Stimulated activated naive CD8-positive, alpha-beta T cell treated with anti-CD3 and anti-CD28 coated beads, Interleukin-15, Interleukin-2, amounts not matched to agents 100 ng/mL and 50 ng/mL, for 24 hours (primary cell): ENCODE results near the gene SVOPL.
A peak's percentile ranks its signal among the peaks of the same experiment; 100 is the strongest.
"Not testable (repeated sequence)": the region's sequence is repeated elsewhere in the genome, so short reads cannot be mapped to it uniquely, and the experiment has no call there.

Experiments used
- H3K27ac Mint-ChIP-seq: one replicate; pipeline ENCODE4 v1.8.0; 2021; ENCODE audit warnings: mild to moderate bottlenecking, mixed read lengths
- H3K27me3 Mint-ChIP-seq: one replicate; pipeline ENCODE4 v1.8.0; 2021; ENCODE audit warnings: mixed read lengths
- H3K36me3 Mint-ChIP-seq: one replicate; pipeline ENCODE4 v1.8.0; 2021; ENCODE audit warnings: low read depth, mixed read lengths
- H3K4me1 Mint-ChIP-seq: one replicate; pipeline ENCODE4 v1.8.0; 2021; ENCODE audit warnings: low read depth, mixed read lengths
- H3K4me3 Mint-ChIP-seq: one replicate; pipeline ENCODE4 v1.8.0; 2021; ENCODE audit warnings: mild to moderate bottlenecking, mixed read lengths
- H3K9me3 Mint-ChIP-seq: one replicate; pipeline ENCODE4 v1.8.0; 2021; ENCODE audit warnings: mixed read lengths

SVOPL gene

DNA sequence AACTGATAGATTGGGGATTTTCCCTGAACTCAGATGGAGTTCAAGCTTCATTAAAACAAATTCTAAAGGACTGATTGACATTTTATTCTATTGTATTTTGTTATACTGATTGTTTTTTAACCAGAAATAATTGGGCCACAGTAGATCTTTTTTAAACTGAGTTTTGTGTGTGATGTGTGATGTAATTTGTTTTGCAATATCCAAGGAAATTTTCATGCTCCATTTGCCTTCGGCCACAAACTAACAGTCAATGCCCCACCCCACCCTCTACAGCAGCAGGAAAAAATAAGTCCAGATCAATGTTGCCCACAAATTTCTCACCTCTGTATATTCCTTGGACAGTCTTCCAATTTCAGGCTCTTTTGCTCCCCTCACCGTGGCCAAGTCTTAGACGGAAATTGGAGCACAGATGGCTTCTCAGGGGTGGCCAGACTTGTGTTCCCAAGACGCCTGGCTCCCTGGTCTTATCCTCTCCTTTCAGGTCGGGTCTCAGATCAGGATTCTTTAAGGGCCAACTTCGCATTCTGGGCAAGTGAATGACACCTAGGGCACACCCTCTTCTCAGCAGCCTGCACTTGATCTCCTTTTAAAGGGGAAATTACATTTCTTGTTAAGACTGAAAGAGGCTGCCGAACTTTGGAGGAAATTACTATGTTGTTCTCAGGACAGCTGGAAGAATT, at the start of gene SVOPL:
Gene SVOPL (minus strand): TSS at position 506 of the 680 bp plus-strand sequence. CDS start 22,317 bp downstream, outside the sequence.
- Mint-ChIP-seq H3K27ac (no peak within 1 kb of the TSS), H3K9me3 (no peaks in the 10 kb centered on the region), H3K4me1 (no peaks in the 10 kb centered on the region), H3K36me3 (no peaks in the 10 kb centered on the region), H3K27me3 (no peaks in the 10 kb centered on the region), H3K4me3 (no peak within 1 kb of the TSS)

DNA sequence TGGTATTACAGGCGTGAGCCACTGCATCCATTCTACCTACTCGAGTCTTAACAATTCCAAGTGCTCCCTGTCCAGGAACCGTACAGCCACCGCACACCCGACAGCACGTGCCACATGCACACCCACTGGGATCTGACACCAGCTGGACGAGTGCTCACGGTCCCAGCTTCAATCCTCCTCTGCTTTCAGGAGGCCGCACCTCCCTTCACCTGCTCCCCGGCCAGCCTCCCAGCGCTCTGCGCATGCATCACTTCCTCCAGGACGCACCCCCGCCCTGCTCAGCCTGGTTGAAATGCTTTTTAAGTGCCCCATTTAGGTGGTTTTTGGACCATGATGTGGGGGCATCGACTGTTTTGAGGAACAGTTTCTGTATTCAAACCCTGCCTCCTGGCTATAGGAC, 49.3 kb upstream of the SVOPL start:
- H3K27ac Mint-ChIP-seq, result no peak overlapping the region
- H3K9me3 Mint-ChIP-seq, result no peaks in the 10 kb centered on the region
- no peak overlapping the region for H3K4me3 Mint-ChIP-seq
- H3K4me1 Mint-ChIP-seq, result peaks cover 28% of the 10 kb centered on the region
- no peaks in the 10 kb centered on the region for H3K36me3 Mint-ChIP-seq
- no peaks in the 10 kb centered on the region for H3K27me3 Mint-ChIP-seq

GRCh38 chr7:138749960-138750359, 48.8 kb upstream of the SVOPL start:
- Mint-ChIP-seq H3K9me3 (no peaks in the 10 kb centered on the region), H3K27me3 (no peaks in the 10 kb centered on the region), H3K27ac (peak overlapping the region; percentile 3), H3K4me1 (peaks cover 32% of the 10 kb centered on the region), H3K36me3 (no peaks in the 10 kb centered on the region), H3K4me3 (no peak overlapping the region)

DNA sequence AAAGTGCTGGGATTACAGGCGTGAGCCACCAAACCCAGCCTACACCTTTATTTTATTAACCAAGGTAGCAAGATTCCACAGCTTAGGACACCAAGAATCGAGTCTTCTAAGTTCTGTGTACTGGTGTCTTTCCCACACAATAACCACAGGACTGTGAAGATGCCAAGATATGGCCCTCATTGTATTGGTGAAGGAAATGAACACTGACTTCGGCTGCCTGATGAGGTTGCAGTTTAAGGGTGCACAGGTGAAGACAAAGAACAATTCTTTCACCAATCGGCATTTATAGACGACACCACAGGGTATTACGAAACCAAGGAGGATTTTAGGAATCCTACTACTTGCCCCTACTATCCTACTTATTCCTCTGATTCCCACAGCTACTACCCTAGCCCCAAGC, 47.5 kb upstream of the SVOPL start:
- H3K27me3 Mint-ChIP-seq, result no peaks in the 10 kb centered on the region
- H3K9me3 Mint-ChIP-seq, result no peaks in the 10 kb centered on the region
- no peak overlapping the region for H3K27ac Mint-ChIP-seq
- H3K4me1 Mint-ChIP-seq, result peaks cover 30% of the 10 kb centered on the region
- H3K36me3 Mint-ChIP-seq, result no peaks in the 10 kb centered on the region
- no peak overlapping the region for H3K4me3 Mint-ChIP-seq

- H3K27me3 Mint-ChIP-seq, result no peaks in the 10 kb centered on the region
- H3K9me3 Mint-ChIP-seq, result no peaks in the 10 kb centered on the region
- no peaks in the 10 kb centered on the region for H3K36me3 Mint-ChIP-seq
- H3K4me3 Mint-ChIP-seq, result no peak overlapping the region
- peaks cover 5% of the 10 kb centered on the region for H3K4me1 Mint-ChIP-seq
- no peak overlapping the region for H3K27ac Mint-ChIP-seq
Observed at GRCh38 chr7:138746073-138746472, 44.9 kb upstream of the SVOPL start.

- H3K27ac Mint-ChIP-seq, result no peak overlapping the region
- peaks cover 5% of the 10 kb centered on the region for H3K4me1 Mint-ChIP-seq
- no peaks in the 10 kb centered on the region for H3K36me3 Mint-ChIP-seq
- H3K27me3 Mint-ChIP-seq, result no peaks in the 10 kb centered on the region
- H3K4me3 Mint-ChIP-seq, result no peak overlapping the region
- H3K9me3 Mint-ChIP-seq, result no peaks in the 10 kb centered on the region
Observed at GRCh38 chr7:138745189-138745588, 44.0 kb upstream of the SVOPL start.

DNA sequence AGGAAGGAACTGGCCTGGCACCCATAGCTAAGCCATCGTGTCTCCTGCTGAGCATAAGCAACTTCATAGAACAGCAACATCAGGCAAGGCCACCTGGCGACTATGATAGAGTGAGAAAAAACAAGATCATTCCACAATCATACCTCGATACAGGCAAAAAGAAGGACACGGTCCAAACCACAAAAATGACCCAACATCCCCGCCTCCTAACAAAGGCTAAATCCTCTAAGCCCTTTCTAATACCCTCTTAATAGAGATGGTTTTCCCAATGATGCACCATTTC, 40.2 kb upstream of the SVOPL start:
- Mint-ChIP-seq H3K4me1 (peaks cover 9% of the 10 kb centered on the region), H3K27ac (no peak overlapping the region), H3K36me3 (no peaks in the 10 kb centered on the region), H3K27me3 (no peaks in the 10 kb centered on the region), H3K9me3 (no peaks in the 10 kb centered on the region), H3K4me3 (no peak overlapping the region)

GRCh38 chr7:138739859-138740258, 38.7 kb upstream of the SVOPL start:
- Mint-ChIP-seq H3K27ac (no peak overlapping the region), H3K27me3 (no peaks in the 10 kb centered on the region), H3K36me3 (no peaks in the 10 kb centered on the region), H3K9me3 (no peaks in the 10 kb centered on the region), H3K4me1 (peaks cover 4% of the 10 kb centered on the region), H3K4me3 (no peak overlapping the region)

DNA sequence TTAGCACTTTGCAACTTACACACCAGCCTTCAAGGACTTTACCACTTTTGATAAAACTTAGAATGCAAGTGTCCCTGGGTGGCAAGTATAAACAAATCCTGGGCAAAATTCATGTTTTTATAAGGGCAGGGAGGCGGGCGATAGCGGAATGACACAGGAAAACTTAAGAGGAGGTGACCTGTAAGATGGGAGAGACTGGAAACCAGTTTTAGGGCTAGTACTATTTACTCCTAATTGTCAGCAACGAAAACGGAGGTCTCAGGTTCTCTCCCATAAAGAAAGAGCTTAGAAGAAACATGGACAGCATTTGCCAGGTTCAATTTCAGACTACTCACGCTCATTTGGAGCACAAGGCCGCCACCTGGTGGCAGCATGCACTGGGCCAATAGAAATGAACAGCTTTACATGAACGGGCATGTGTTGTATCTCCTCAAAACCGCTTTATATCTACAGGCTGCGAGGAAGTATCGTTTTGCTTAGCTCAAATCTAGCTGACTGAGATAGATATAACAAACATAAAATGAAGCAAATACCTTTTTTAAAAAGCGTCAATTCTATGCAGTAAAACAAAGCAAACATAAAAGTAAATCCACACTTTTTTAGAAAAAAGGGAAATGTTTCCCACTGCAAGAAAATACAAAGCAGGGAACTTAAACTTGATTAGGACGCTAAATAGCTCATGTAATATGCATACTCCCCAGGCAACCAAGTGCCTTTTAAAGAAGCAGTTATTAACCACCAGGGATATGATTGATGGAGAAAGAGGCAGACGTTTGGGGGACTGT, 37.6 kb upstream of the SVOPL start:
- Mint-ChIP-seq H3K4me3 (no peak overlapping the region), H3K27me3 (no peaks in the 10 kb centered on the region), H3K36me3 (no peaks in the 10 kb centered on the region), H3K27ac (no peak overlapping the region), H3K9me3 (no peaks in the 10 kb centered on the region), H3K4me1 (peaks cover 4% of the 10 kb centered on the region)

GRCh38 chr7:138738114-138738513, 37.0 kb upstream of the SVOPL start:
- Mint-ChIP-seq H3K27me3 (no peaks in the 10 kb centered on the region), H3K27ac (no peak overlapping the region), H3K4me3 (no peak overlapping the region), H3K9me3 (no peaks in the 10 kb centered on the region), H3K36me3 (no peaks in the 10 kb centered on the region), H3K4me1 (peaks cover 4% of the 10 kb centered on the region)

DNA sequence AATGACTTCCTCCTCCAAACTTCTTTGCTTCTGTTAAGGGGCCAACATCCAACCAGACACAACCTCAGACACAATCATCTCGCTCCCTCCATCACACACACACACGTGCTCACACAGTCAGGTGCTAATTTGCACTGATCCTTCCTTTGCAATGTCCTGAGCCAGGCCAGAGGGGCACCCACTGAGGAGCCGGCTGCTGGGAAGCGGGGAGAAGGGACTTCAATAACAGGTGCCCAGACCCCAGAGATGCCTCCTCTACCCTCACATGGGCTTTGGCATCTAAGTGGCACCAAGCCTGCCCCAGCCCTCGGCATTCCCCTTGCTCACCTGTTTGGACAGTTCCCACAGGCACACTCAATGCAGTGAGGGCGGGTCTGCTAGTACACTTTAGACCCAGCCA, 34.2 kb upstream of the SVOPL start:
- Mint-ChIP-seq H3K36me3 (no peaks in the 10 kb centered on the region), H3K9me3 (no peaks in the 10 kb centered on the region), H3K4me3 (no peak overlapping the region), H3K4me1 (peaks cover 4% of the 10 kb centered on the region), H3K27ac (no peak overlapping the region), H3K27me3 (no peaks in the 10 kb centered on the region)

DNA sequence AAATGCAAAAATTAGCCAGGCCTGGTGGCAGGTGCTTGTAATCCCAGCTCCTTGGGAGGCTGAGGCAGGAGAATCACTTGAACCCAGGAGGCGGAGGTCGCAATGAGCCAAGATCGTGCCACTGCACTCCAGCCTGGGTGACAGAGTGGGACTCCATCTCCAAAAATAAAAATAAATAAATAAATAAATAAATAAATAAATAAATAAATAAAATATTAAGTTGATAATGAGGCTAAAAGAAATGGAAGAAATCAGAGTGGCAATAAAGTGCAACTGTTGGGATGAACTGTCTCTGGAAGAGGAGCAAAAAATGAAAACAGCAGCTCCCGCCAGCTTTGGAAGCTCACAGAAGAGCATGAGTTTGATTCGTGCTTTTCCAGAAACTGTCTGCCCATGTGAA, 30.6 kb upstream of the SVOPL start:
- not testable (repeated sequence) for H3K4me1 Mint-ChIP-seq, H3K36me3 Mint-ChIP-seq, H3K9me3 Mint-ChIP-seq, H3K27ac Mint-ChIP-seq, H3K4me3 Mint-ChIP-seq, H3K27me3 Mint-ChIP-seq

- Mint-ChIP-seq H3K27ac (no peak overlapping the region), H3K36me3 (no peaks in the 10 kb centered on the region), H3K4me1 (no peaks in the 10 kb centered on the region), H3K9me3 (no peaks in the 10 kb centered on the region), H3K27me3 (no peaks in the 10 kb centered on the region), H3K4me3 (no peak overlapping the region)
Observed at GRCh38 chr7:138729444-138729843, 28.3 kb upstream of the SVOPL start.

DNA sequence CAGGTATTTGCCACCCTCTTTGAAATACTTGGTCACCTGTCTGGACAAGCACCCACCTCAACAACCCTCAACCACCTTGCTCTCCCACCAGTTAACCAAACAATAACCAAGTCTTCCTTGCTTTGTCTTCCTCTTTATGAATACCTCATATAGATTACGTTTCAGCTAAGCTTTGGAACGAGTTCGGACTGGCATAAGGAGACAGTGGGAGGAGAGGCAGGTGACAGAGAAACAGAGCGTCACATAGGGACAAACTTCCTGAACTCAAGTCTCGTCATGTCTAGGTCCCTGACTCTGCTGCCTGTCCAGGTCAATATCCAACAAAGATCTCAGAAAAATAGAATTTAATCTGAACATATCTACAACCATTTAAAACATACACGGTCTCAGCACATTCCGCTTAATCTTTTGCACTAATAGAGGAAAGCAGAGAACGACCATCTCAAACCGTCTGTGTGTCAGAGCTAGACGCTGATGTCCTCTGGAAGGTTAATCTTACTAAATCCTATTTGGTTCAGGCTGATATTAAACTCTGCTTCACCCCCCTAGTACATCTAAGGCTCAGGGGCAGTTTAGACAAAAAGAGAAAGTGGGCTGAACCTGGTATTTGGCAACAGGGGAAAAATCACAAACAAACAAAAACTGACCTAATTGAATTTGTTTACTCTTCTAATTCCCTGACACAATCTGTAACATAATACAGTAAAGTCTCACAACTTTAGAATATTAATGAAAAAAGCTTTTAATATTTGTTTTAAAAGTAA, 26.4 kb upstream of the SVOPL start:
- no peaks in the 10 kb centered on the region for H3K27me3 Mint-ChIP-seq
- no peaks in the 10 kb centered on the region for H3K9me3 Mint-ChIP-seq
- H3K27ac Mint-ChIP-seq, result no peak overlapping the region
- no peak overlapping the region for H3K4me3 Mint-ChIP-seq
- no peaks in the 10 kb centered on the region for H3K4me1 Mint-ChIP-seq
- H3K36me3 Mint-ChIP-seq, result no peaks in the 10 kb centered on the region

DNA sequence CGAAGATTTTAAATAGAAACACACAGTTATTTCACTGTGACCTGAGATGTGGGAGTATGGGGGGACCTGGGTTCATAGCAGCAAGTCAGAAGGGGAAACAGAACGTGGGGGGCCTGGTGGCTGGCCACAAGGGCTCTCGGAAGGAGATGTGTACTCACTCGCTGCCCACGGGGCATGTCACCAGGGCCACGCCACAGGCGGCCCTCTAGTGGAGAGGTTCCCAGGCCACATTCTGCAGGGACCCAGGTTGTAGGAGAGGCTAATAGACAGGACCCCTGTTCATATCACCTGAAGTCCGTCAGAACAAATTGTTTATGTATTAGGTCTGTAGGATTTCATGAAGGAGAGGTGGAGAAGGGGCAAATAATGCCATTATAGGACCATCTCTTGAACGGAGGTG, 25.1 kb upstream of the SVOPL start:
- Mint-ChIP-seq H3K27me3 (no peaks in the 10 kb centered on the region), H3K27ac (no peak overlapping the region), H3K4me1 (no peaks in the 10 kb centered on the region), H3K36me3 (no peaks in the 10 kb centered on the region), H3K4me3 (no peak overlapping the region), H3K9me3 (no peaks in the 10 kb centered on the region)
